Calu3 (cell line): Measurements from ENCODE around the gene LMF1. TPM values are rescaled to one million over a fixed set of nuclear protein-coding genes. Genes with fewer than 3 reads are reported as not detected.

Experiments used
- BruUV-seq: library from RNA; stranded (reverse); fragments of 400-500 nt; replicated peaks from 2 replicates; lab custom pipeline; 2021; lab: Mats Ljungman, UMichigan
- CTCF ChIA-PET: fragments of 300-600 bp; sonication (Branson Sonifier 250); formaldehyde crosslinking; loops from one replicate; lab custom pipeline; 2022; ENCODE audit warnings: antibody characterized with exemption; lab: Charles Lee
- DNase-seq: peaks from one replicate; pipeline ENCODE4 v3.0.0; 2022
- H3K27ac Mint-ChIP-seq: one replicate; pipeline ENCODE4 v1.8.0; 2022; ENCODE audit warnings: mixed read lengths; ENCODE audit not compliant: unreplicated experiment
- H3K27me3 Mint-ChIP-seq: one replicate; pipeline ENCODE4 v1.8.0; 2022; ENCODE audit warnings: mixed read lengths; ENCODE audit not compliant: unreplicated experiment
- H3K36me3 Mint-ChIP-seq: one replicate; pipeline ENCODE4 v1.8.0; 2022; ENCODE audit warnings: mild to moderate bottlenecking, moderate library complexity, mixed read lengths; ENCODE audit not compliant: insufficient read depth, unreplicated experiment
- H3K4me1 Mint-ChIP-seq: one replicate; pipeline ENCODE4 v1.8.0; 2022; ENCODE audit warnings: mild to moderate bottlenecking, low read depth, mixed read lengths; ENCODE audit not compliant: unreplicated experiment
- H3K4me3 Mint-ChIP-seq: one replicate; pipeline ENCODE4 v1.8.0; 2022; ENCODE audit warnings: mild to moderate bottlenecking, low read depth, moderate library complexity, mixed read lengths; ENCODE audit not compliant: unreplicated experiment
- H3K9me3 Mint-ChIP-seq: one replicate; pipeline ENCODE4 v1.8.0; 2022; ENCODE audit warnings: low read depth, mixed read lengths; ENCODE audit not compliant: unreplicated experiment
- CTCF ChIP-seq: fragments of 200-600 bp; IDR thresholded peaks from one replicate; pipeline ENCODE4 v1.8.0; 2022; ENCODE audit warnings: antibody characterized with exemption; ENCODE audit not compliant: unreplicated experiment
- intact Hi-C: fragments of 100-400 bp; cut with micrococcal nuclease; formaldehyde crosslinking; loops from one replicate; pipeline ENCODE4 v1.10.0; 2022; ENCODE audit not compliant: unreplicated experiment
- total RNA-seq: library from RNA; stranded (reverse); gene quantifications from 2 replicates; pipeline ENCODE4 v1.2.3, GENCODE V29; 2022

Gene LMF1
- total RNA-seq, 1 experiment from 2014 or later: 31.9 TPM

- Mint-ChIP-seq H3K4me1 (no peaks in the 10 kb centered on the region), H3K27ac (no peak overlapping the region), H3K4me3 (no peak overlapping the region), H3K36me3 (peaks cover 4% of the 10 kb centered on the region), H3K9me3 (peaks cover under 1% of the 10 kb centered on the region), H3K27me3 (no peaks in the 10 kb centered on the region)
- no TSS peak for BruUV-seq
- intact Hi-C loops: no loop called here
- TF ChIP-seq CTCF: no peak
- no peak for DNase-seq
- CTCF ChIA-PET: interaction anchor here (0.6 kb wide), 1 partner anchor 8 kb away, joined by 3 read pairs; no protein-coding TSS in a partner anchor
Observed at GRCh38 chr16:899683-900060, 71.1 kb downstream of the LMF1 start.

DNA sequence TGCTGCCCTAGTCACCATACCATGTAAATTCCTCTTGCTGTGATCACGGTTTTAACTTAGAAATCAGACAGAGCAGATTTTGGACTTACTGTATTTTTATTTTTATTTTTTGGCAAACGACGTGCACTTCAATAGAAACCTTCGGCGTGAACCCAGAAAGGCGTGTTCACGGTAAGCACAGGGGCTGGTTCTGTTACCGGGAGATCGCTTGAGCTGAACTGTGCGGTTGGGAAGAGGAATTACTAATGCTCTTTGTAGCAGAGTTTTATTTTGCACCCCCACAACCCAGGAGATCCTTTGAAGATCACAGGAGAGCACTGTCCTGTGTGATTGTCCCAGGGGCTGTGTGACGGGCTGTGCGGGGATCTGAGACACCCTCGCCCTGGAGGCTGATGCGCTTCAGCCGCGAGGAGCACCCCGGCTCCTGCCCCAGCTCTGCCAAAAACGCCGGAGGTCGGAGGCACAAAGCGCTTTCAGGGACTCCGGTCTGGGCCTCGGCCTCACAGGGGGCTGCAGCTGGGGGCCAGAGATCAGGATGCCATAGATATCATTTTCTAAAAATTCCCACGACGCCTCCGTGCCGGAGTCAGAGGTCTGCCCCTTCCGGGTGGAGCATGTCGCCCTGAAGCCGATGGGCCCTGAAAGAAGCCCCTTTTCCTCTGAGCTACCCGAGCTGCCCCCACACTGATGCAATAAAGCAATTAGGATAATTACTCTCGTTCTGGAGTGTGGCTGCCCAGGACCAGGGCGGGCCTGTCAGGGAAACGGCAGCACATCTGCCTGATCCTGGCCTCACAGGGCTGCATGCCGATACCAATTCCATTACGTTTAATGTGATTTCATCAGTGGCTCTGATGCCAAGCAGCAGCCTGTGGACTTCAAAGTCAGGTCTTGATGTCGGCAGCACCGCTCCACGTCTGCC is 71.8 kb downstream of the LMF1 start:
- no peak for DNase-seq
- Mint-ChIP-seq H3K4me1 (no peaks in the 10 kb centered on the region), H3K4me3 (no peak overlapping the region), H3K27ac (no peak overlapping the region), H3K27me3 (no peaks in the 10 kb centered on the region), H3K9me3 (no peaks in the 10 kb centered on the region), H3K36me3 (peaks cover 4% of the 10 kb centered on the region)
- TF ChIP-seq CTCF: no peak
- intact Hi-C loops: no loop called here
- CTCF ChIA-PET: interaction anchor here (0.6 kb wide), 1 partner anchor 7 kb away, joined by 3 read pairs; no protein-coding TSS in a partner anchor
- BruUV-seq: no TSS peak

DNA sequence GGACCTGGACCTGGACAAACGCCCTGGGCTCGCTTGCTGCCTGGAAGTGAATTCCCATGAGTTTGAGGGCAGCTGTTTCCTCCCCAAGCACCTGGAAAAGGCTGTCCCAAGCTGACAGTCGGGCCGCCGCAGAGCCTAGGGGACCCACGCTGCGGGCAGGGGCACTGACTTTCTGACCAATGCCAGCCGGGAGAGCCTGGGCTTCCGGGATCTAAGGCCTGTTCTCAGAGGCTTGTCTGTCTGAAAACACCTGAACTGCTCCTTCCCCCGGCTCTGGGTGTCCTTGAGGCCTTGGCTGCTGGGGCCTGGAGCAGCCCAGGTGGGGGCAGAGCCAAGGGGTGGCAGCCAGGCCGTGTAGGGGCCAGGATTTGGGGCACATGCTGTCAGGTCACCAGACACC is 72.6 kb downstream of the LMF1 start:
- Mint-ChIP-seq H3K27ac (no peak overlapping the region), H3K36me3 (peaks cover 4% of the 10 kb centered on the region), H3K9me3 (no peaks in the 10 kb centered on the region), H3K27me3 (no peaks in the 10 kb centered on the region), H3K4me1 (no peaks in the 10 kb centered on the region), H3K4me3 (no peak overlapping the region)
- no TSS peak for BruUV-seq
- no peak for TF ChIP-seq CTCF
- intact Hi-C loops: no loop called here
- no peak for DNase-seq
- CTCF ChIA-PET: no interaction called here

- intact Hi-C loops: no loop called here
- no peak for TF ChIP-seq CTCF
- no peaks in the 10 kb centered on the region for H3K9me3 Mint-ChIP-seq
- CTCF ChIA-PET: no interaction called here
- H3K4me3 Mint-ChIP-seq: no peak overlapping the region
- peaks cover 4% of the 10 kb centered on the region for H3K36me3 Mint-ChIP-seq
- DNase-seq: no peak
- no TSS peak for BruUV-seq
- no peaks in the 10 kb centered on the region for H3K4me1 Mint-ChIP-seq
- H3K27ac Mint-ChIP-seq: no peak overlapping the region
- H3K27me3 Mint-ChIP-seq: no peaks in the 10 kb centered on the region
Observed at GRCh38 chr16:897701-898100, 73.1 kb downstream of the LMF1 start.
